Natural killer cell treated with Interleukin-12 subunit alpha and Interleukin-12 subunit beta and Interleukin-15 and Interleukin-18, amount 100 ng/mL, for 72 hours (primary cell): Measurements from ENCODE around the gene NPR2. TPM values are rescaled to one million over a fixed set of nuclear protein-coding genes. Genes with fewer than 3 reads are reported as not detected.
A peak's percentile ranks its signal among the peaks of the same experiment; 100 is the strongest.

ENCODE experiments used
- ATAC-seq, 2 donors: fragments of 150-1000 bp; cut with Tn5 transposase in 1 of 2; sonication (Bioruptor Pico), chemical (Tn5 transposase) in 1 of 2; 2 replicates each; pipeline ENCODE4 v1.10.0; 2021
- DNase-seq: peaks from one replicate; pipeline ENCODE4 v3.0.0; 2022; ENCODE audit warnings: low spot score
- H3K27ac Mint-ChIP-seq, 2 donors: 1 replicate in 1 of 2; 2 replicates in 1 of 2; pipeline ENCODE4 v1.8.0; 2022; ENCODE audit warnings: mixed read lengths in 2 of 2, mild to moderate bottlenecking in 1 of 2, moderate library complexity in 1 of 2
- H3K27me3 Mint-ChIP-seq, 2 donors: 1 replicate in 1 of 2; 2 replicates in 1 of 2; pipeline ENCODE4 v1.8.0; 2022; ENCODE audit warnings: mixed read lengths in 2 of 2
- H3K36me3 Mint-ChIP-seq: one replicate; pipeline ENCODE4 v1.8.0; 2022; ENCODE audit warnings: mixed read lengths
- H3K4me1 Mint-ChIP-seq, 2 donors: 1 replicate in 1 of 2; 2 replicates in 1 of 2; pipeline ENCODE4 v1.8.0; 2022; ENCODE audit warnings: low read depth in 2 of 2, mixed read lengths in 2 of 2, mild to moderate bottlenecking in 1 of 2
- H3K4me3 Mint-ChIP-seq: one replicate; pipeline ENCODE4 v1.8.0; 2022; ENCODE audit warnings: mixed read lengths
- H3K9me3 Mint-ChIP-seq: 2 replicates; pipeline ENCODE4 v1.8.0; 2022; ENCODE audit warnings: mixed read lengths
- total RNA-seq, 2 donors: library from RNA; stranded (reverse); gene quantifications; one replicate each; pipeline ENCODE4 v1.2.3, GENCODE V29; 2022

NPR2 gene
- total RNA-seq, 2 donors from 2014 or later = 5.0 to 11.3 TPM

DNA sequence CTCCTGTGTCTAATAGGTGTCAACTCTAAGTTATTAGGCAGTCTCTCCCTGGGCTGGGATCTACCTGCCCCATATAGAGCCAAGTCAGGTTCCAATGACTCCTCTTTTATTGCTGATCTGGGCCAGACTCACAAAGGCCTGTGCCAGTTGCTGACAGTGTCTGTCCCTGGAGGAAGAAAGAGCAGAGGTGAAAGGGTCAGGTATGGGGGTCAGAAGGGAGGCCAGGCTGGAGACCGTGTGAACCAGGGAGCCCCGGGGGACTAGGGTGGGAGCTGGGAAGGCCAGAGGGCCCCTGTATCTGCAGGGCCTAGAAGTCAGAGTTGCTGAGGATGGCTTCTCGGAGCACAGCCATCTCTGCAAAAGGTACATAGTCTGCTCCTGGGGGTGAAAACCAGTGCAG, 26.9 kb downstream of the NPR2 start:
- H3K9me3 Mint-ChIP-seq = no peaks in the 10 kb centered on the region
- H3K36me3 Mint-ChIP-seq = no peaks in the 10 kb centered on the region
- H3K27ac Mint-ChIP-seq = no peak overlapping the region
- DNase-seq = no peak
- no peak overlapping the region for H3K4me3 Mint-ChIP-seq
- ATAC-seq = no peak
- no peaks in the 10 kb centered on the region for H3K27me3 Mint-ChIP-seq
- H3K4me1 Mint-ChIP-seq = peaks cover 13 to 14% of the 10 kb centered on the region in 2 donors

DNA sequence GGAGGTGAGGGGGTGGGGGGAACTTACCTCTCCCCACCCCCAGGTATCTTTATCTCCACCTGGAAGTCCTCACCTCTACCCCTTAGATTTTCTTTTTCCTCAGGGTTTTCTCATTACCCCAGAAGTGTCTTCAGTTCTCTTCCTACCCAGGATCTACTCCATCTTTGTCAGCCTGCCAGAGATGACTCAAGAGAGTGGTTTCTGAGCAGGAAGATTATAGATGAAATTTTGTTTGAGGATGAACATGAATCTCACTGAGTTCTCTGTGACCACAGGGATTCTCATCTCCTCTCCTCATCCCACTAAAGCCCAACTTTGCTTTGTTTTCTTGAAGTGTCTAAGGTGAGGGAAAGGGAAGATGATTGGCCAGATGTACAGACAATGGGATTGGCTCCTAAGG, 28.7 kb downstream of the NPR2 start:
- H3K36me3 Mint-ChIP-seq = no peaks in the 10 kb centered on the region
- H3K9me3 Mint-ChIP-seq = no peaks in the 10 kb centered on the region
- H3K4me1 Mint-ChIP-seq = peaks cover 4 to 6% of the 10 kb centered on the region in 2 donors
- no peaks in the 10 kb centered on the region for H3K27me3 Mint-ChIP-seq
- DNase-seq (no peak), ATAC-seq (no peak)
- no peak overlapping the region for H3K27ac Mint-ChIP-seq
- no peak overlapping the region for H3K4me3 Mint-ChIP-seq

GRCh38 chr9:35822926-35823325, 31.5 kb downstream of the NPR2 start:
- DNase-seq (no peak), ATAC-seq (no peak)
- H3K9me3 Mint-ChIP-seq = no peaks in the 10 kb centered on the region
- no peak overlapping the region for H3K4me3 Mint-ChIP-seq
- peaks cover 0 to 4% of the 10 kb centered on the region in 2 donors for H3K4me1 Mint-ChIP-seq
- no peak overlapping the region for H3K27ac Mint-ChIP-seq
- no peaks in the 10 kb centered on the region for H3K27me3 Mint-ChIP-seq
- no peaks in the 10 kb centered on the region for H3K36me3 Mint-ChIP-seq

DNA sequence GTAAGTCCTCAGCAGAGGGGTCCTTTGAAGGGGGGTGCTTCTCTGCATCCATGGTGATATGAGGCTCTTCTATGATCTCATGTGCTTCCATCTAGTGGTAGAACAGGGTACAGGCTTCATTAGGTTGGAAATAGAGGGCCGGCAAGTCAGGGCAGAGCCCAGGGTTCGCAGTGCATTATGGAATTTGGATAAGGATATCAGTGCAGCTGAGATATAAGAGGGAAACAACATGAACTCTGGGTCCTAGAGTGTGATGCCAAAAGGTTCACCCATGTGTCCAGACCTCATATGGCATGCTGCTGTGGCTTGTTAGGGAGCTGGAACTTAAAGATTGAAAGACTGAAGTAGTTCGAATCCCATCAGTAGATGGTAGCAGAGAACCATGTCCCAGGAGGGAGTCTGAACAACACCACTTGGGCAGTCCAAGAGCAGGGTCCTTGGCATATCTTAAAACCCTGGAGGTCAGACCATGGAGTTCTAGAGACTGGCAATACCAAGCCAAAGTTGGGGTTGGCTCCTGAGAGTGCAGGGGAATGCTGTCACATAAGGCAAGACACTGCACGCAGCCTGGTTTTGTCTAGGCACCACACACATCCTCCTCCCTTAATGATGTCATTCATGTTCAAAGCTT, 34.8 kb downstream of the NPR2 start:
- DNase-seq (no peak), ATAC-seq (no peak)
- H3K36me3 Mint-ChIP-seq = no peaks in the 10 kb centered on the region
- H3K9me3 Mint-ChIP-seq = no peaks in the 10 kb centered on the region
- peaks cover 15 to 19% of the 10 kb centered on the region in 2 donors for H3K4me1 Mint-ChIP-seq
- H3K27ac Mint-ChIP-seq = no peak overlapping the region
- H3K4me3 Mint-ChIP-seq = no peak overlapping the region
- H3K27me3 Mint-ChIP-seq = no peaks in the 10 kb centered on the region

- ATAC-seq = no peak
- no peak for DNase-seq
- H3K4me1 Mint-ChIP-seq = peaks cover 15 to 19% of the 10 kb centered on the region in 2 donors
- H3K4me3 Mint-ChIP-seq = peak overlapping the region; percentile 97
- H3K27ac Mint-ChIP-seq = no peak overlapping the region
- H3K27me3 Mint-ChIP-seq = no peaks in the 10 kb centered on the region
- no peaks in the 10 kb centered on the region for H3K36me3 Mint-ChIP-seq
- no peaks in the 10 kb centered on the region for H3K9me3 Mint-ChIP-seq
Observed at GRCh38 chr9:35827486-35827885, 36.1 kb downstream of the NPR2 start.

- Mint-ChIP-seq H3K36me3 (no peaks in the 10 kb centered on the region), H3K27ac (peak within 1 kb of the TSS; percentile 60 to 69), H3K9me3 (no peaks in the 10 kb centered on the region), H3K27me3 (no peaks in the 10 kb centered on the region), H3K4me3 (peak within 1 kb of the TSS; percentile 97), H3K4me1 (peaks cover 15 to 19% of the 10 kb centered on the region in 2 donors)
- DNase-seq (no peak), ATAC-seq (peak; percentile 3 to 25)
Observed at GRCh38 chr9:35828716-35829083, 37.3 kb downstream of the NPR2 start, which contains the start of gene FAM221B. Gene FAM221B (minus strand): TSS chr9:35828732. CDS start chr9:35826161, 2,571 bp downstream.

- Mint-ChIP-seq H3K4me3 (peak within 1 kb of the TSS; percentile 97), H3K27me3 (no peaks in the 10 kb centered on the region), H3K36me3 (no peaks in the 10 kb centered on the region), H3K4me1 (peaks cover 15 to 19% of the 10 kb centered on the region in 2 donors), H3K9me3 (no peaks in the 10 kb centered on the region), H3K27ac (peak within 1 kb of the TSS; percentile 60 to 69)
- DNase-seq = peak; percentile 90
- ATAC-seq = peak; percentile 96
Observed at GRCh38 chr9:35829084-35829763, 37.8 kb downstream of the NPR2 start, which contains the start of gene TMEM8B. Gene TMEM8B (plus strand): TSS chr9:35829228. CDS start chr9:35829448, 220 bp downstream.

GRCh38 chr9:35829764-35830096, 38.3 kb downstream of the NPR2 start:
- H3K4me3 Mint-ChIP-seq = peak overlapping the region; percentile 77
- H3K4me1 Mint-ChIP-seq = peaks cover 15 to 19% of the 10 kb centered on the region in 2 donors
- no peaks in the 10 kb centered on the region for H3K27me3 Mint-ChIP-seq
- DNase-seq (no peak), ATAC-seq (no peak)
- no peaks in the 10 kb centered on the region for H3K36me3 Mint-ChIP-seq
- peak overlapping the region in 1 of 2 donors; percentile 69 for H3K27ac Mint-ChIP-seq
- H3K9me3 Mint-ChIP-seq = no peaks in the 10 kb centered on the region

DNA sequence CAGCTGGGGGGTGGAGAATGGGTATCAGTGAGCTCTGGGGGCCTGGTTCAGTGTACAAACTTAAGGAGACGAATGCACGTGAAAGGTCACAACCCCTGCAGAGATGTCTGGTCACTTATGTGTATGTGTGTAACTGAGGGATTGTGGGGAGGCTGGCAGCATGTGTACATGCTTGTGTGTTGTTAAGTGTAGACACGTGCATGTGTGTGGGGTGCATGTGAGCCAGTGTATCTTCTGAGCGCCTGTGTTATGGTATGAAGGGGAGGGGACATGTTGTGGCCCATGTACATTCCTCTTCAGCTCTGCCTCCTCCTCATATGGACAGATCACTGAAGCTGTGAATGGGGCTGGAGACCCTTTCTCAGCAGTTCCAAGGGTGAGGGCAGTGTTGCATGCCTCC, 39.6 kb downstream of the NPR2 start:
- no peak for ATAC-seq
- H3K4me3 Mint-ChIP-seq = no peak overlapping the region
- peaks cover 15 to 17% of the 10 kb centered on the region in 2 donors for H3K4me1 Mint-ChIP-seq
- DNase-seq = no peak
- H3K27me3 Mint-ChIP-seq = no peaks in the 10 kb centered on the region
- H3K9me3 Mint-ChIP-seq = no peaks in the 10 kb centered on the region
- H3K36me3 Mint-ChIP-seq = no peaks in the 10 kb centered on the region
- no peak overlapping the region for H3K27ac Mint-ChIP-seq

- H3K9me3 Mint-ChIP-seq = no peaks in the 10 kb centered on the region
- H3K36me3 Mint-ChIP-seq = no peaks in the 10 kb centered on the region
- ATAC-seq = no peak
- no peak overlapping the region for H3K4me3 Mint-ChIP-seq
- no peak for DNase-seq
- H3K27ac Mint-ChIP-seq = no peak overlapping the region
- H3K27me3 Mint-ChIP-seq = no peaks in the 10 kb centered on the region
- peaks cover 15% of the 10 kb centered on the region in 2 donors for H3K4me1 Mint-ChIP-seq
Observed at GRCh38 chr9:35832814-35833213, 41.4 kb downstream of the NPR2 start.

- no peaks in the 10 kb centered on the region for H3K36me3 Mint-ChIP-seq
- no peak overlapping the region for H3K27ac Mint-ChIP-seq
- peaks cover 5 to 6% of the 10 kb centered on the region in 2 donors for H3K4me1 Mint-ChIP-seq
- no peaks in the 10 kb centered on the region for H3K9me3 Mint-ChIP-seq
- no peak for ATAC-seq
- H3K27me3 Mint-ChIP-seq = no peaks in the 10 kb centered on the region
- no peak overlapping the region for H3K4me3 Mint-ChIP-seq
- no peak for DNase-seq
Observed at GRCh38 chr9:35834260-35835215, 43.1 kb downstream of the NPR2 start.

DNA sequence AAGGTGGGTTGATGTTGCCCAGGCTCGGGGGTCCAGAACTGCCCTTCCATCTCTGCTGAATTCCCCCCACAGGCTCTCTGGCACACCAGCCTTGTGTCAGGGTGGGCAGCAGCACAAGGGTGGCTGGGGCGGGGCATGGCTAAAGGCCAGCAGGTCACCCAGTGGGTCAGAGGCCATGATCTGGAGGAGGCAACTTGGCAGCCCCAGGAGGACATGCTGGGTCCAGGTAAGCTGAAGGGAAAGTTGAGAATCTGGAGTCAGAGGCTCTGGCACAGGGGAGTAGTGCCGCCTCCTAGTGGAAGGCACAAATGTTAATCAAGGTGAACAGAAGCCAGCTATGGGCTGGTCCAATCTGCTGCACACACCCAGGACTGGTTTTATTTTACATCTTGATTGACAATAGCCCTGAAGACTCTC, 43.8 kb downstream of the NPR2 start:
- no peak overlapping the region for H3K4me3 Mint-ChIP-seq
- no peaks in the 10 kb centered on the region for H3K27me3 Mint-ChIP-seq
- ATAC-seq (no peak), DNase-seq (no peak)
- H3K27ac Mint-ChIP-seq = no peak overlapping the region
- no peaks in the 10 kb centered on the region for H3K9me3 Mint-ChIP-seq
- no peaks in the 10 kb centered on the region for H3K4me1 Mint-ChIP-seq
- no peaks in the 10 kb centered on the region for H3K36me3 Mint-ChIP-seq

GRCh38 chr9:35835766-35836165, 44.4 kb downstream of the NPR2 start:
- H3K4me1 Mint-ChIP-seq = no peaks in the 10 kb centered on the region
- H3K27ac Mint-ChIP-seq = no peak overlapping the region

GRCh38 chr9:35836595-35836994, 45.2 kb downstream of the NPR2 start:
- H3K9me3 Mint-ChIP-seq = no peaks in the 10 kb centered on the region
- DNase-seq = no peak
- H3K4me1 Mint-ChIP-seq = no peaks in the 10 kb centered on the region
- H3K27me3 Mint-ChIP-seq = no peaks in the 10 kb centered on the region
- no peak for ATAC-seq
- H3K36me3 Mint-ChIP-seq = no peaks in the 10 kb centered on the region
- H3K27ac Mint-ChIP-seq = no peak overlapping the region
- no peak overlapping the region for H3K4me3 Mint-ChIP-seq

More at GRCh38 chr9:35835766-35836165, 44.4 kb downstream of the NPR2 start:
- no peaks in the 10 kb centered on the region for H3K27me3 Mint-ChIP-seq
- ATAC-seq (no peak), DNase-seq (no peak)
- no peak overlapping the region for H3K4me3 Mint-ChIP-seq
- H3K36me3 Mint-ChIP-seq = no peaks in the 10 kb centered on the region
- no peaks in the 10 kb centered on the region for H3K9me3 Mint-ChIP-seq
